ENCODE data around the gene MRPS22. TPM values are rescaled to one million over a fixed set of nuclear protein-coding genes. Genes with fewer than 3 reads are reported as not detected.
"Not testable (repeated sequence)": the region's sequence is repeated elsewhere in the genome, so short reads cannot be mapped to it uniquely, and the experiment has no call there.

Gene MRPS22
- polyA plus RNA-seq, 3 donors: 38.5 to 46.2 (median 38.9) TPM

GRCh38 chr3:139364549-139364948 is 20.7 kb downstream of the MRPS22 start:
- WGBS, 3 donors: 73 to 91% (median 88%) methylated on average over 1 of the region's 1 CpG
- no peak overlapping the region for H3K27ac ChIP-seq (ENCODE audit: low read depth, low read length)

GRCh38 chr3:139374099-139374498 is 30.3 kb downstream of the MRPS22 start:
- 78 to 94% (median 91%) methylated on average over 2 of the region's 2 CpGs for WGBS, 3 donors
- H3K27ac ChIP-seq (ENCODE audit: low read depth, low read length): no peak overlapping the region

- H3K27ac ChIP-seq (ENCODE audit: low read depth, low read length): no peak overlapping the region
- WGBS, 3 donors: 73 to 97% (median 97%) methylated on average over 3 of the region's 3 CpGs
Observed at GRCh38 chr3:139377378-139377777, 33.6 kb downstream of the MRPS22 start.

- WGBS, 3 donors: 87 to 93% (median 88%) methylated on average over 3 of the region's 3 CpGs
- H3K27ac ChIP-seq (ENCODE audit: low read depth, low read length): no peak overlapping the region
Observed at GRCh38 chr3:139378587-139379241, 34.9 kb downstream of the MRPS22 start.

GRCh38 chr3:139380575-139380974 is 36.8 kb downstream of the MRPS22 start:
- no peak overlapping the region for H3K27ac ChIP-seq (ENCODE audit: low read depth, low read length)
- 88 to 96% (median 92%) methylated on average over 4 of the region's 4 CpGs for WGBS, 3 donors

GRCh38 chr3:139382291-139382690 is 38.5 kb downstream of the MRPS22 start:
- WGBS, 3 donors: 68 to 88% (median 86%) methylated on average over 2 of the region's 2 CpGs
- H3K27ac ChIP-seq (ENCODE audit: low read depth, low read length): not testable (repeated sequence)

- H3K27ac ChIP-seq (ENCODE audit: low read depth, low read length): no peak overlapping the region
- WGBS, 3 donors: 36 to 81% (median 66%) methylated on average over 10 of the region's 10 CpGs
Observed at GRCh38 chr3:139388077-139388476, 44.3 kb downstream of the MRPS22 start.

- peak overlapping the region; percentile 96 for H3K27ac ChIP-seq (ENCODE audit: low read depth, low read length)
- WGBS, 3 donors: 2 to 4% (median 3%) methylated on average over 20 to 25 of the region's 25 CpGs
Observed at GRCh38 chr3:139388821-139389551, 45.2 kb downstream of the MRPS22 start.

GRCh38 chr3:139389552-139390368 is 45.9 kb downstream of the MRPS22 start, which contains the start of gene COPB2:
Gene COPB2, minus strand, starts transcription at chr3:139389647. Its CDS starts 97 bp downstream, at chr3:139389550.
- WGBS, 3 donors: 0 to 1% (median 1%) methylated on average over 52 of the region's 52 CpGs

GRCh38 chr3:139394116-139394515 is 50.3 kb downstream of the MRPS22 start:
- H3K27ac ChIP-seq (ENCODE audit: low read depth, low read length): no peak overlapping the region

More at GRCh38 chr3:139389552-139390368, 45.9 kb downstream of the MRPS22 start, which contains the start of gene COPB2:
- peak within 1 kb of the TSS; percentile 96 for H3K27ac ChIP-seq (ENCODE audit: low read depth, low read length)

GRCh38 chr3:139396707-139397106 is 52.9 kb downstream of the MRPS22 start:
- 95 to 98% (median 96%) methylated on average over 3 of the region's 3 CpGs for WGBS, 3 donors
- no peak overlapping the region for H3K27ac ChIP-seq (ENCODE audit: low read depth, low read length)

- 88 to 93% (median 88%) methylated on average over 2 of the region's 2 CpGs for WGBS, 3 donors
- H3K27ac ChIP-seq (ENCODE audit: low read depth, low read length): not testable (repeated sequence)
Observed at GRCh38 chr3:139401155-139401554, 57.3 kb downstream of the MRPS22 start.

Other genes with a start within 250 kb of the MRPS22 start
- gene COPB2, start 45.6 kb downstream of the MRPS22 start, polyA plus RNA-seq: 10 to 100 TPM; 45.3 to 66.5 (median 50.1) TPM
- under 1 TPM in 2 of 3 donors, not detected in 1; 0.37 to 0.52 TPM for gene RBP2, start 132.5 kb downstream of the MRPS22 start, polyA plus RNA-seq
- 100 to 1,000 TPM in 2 of 3 donors, 10 to 100 TPM in 1; 14.0 to 361 (median 124) TPM for gene RBP1, start 195.7 kb downstream of the MRPS22 start, polyA plus RNA-seq